ENCODE data around the gene ENPP3.

- TF ChIP-seq PATZ1 (CRISPR knock-in tag; IDR thresholded peaks at IDR 0.05) = no peak
- no peak for TF ChIP-seq ZNF510 (CRISPR knock-in tag; IDR thresholded peaks at IDR 0.05; ENCODE audit: low read depth)
- TF ChIP-seq, protein P1, sequence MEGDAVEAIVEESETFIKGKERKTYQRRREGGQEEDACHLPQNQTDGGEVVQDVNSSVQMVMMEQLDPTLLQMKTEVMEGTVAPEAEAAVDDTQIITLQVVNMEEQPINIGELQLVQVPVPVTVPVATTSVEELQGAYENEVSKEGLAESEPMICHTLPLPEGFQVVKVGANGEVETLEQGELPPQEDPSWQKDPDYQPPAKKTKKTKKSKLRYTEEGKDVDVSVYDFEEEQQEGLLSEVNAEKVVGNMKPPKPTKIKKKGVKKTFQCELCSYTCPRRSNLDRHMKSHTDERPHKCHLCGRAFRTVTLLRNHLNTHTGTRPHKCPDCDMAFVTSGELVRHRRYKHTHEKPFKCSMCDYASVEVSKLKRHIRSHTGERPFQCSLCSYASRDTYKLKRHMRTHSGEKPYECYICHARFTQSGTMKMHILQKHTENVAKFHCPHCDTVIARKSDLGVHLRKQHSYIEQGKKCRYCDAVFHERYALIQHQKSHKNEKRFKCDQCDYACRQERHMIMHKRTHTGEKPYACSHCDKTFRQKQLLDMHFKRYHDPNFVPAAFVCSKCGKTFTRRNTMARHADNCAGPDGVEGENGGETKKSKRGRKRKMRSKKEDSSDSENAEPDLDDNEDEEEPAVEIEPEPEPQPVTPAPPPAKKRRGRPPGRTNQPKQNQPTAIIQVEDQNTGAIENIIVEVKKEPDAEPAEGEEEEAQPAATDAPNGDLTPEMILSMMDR (CRISPR knock-in tag; IDR thresholded peaks at IDR 0.05) = no peak
- no peak for TF ChIP-seq KDM5B (CRISPR knock-in tag; IDR thresholded peaks at IDR 0.05; ENCODE audit: borderline replicate concordance)
- no peak for TF ChIP-seq CHD2 (IDR thresholded peaks at IDR 0.05; ENCODE audit: low read depth, low read length)
- TF ChIP-seq EZH2 (conservative IDR thresholded peaks at IDR 0.05; ENCODE audit: low read depth, low read length) = no peak
- TF ChIP-seq CBX5 (CRISPR knock-in tag; IDR thresholded peaks at IDR 0.05; ENCODE audit: borderline replicate concordance) = no peak
- TF ChIP-seq ZNF224 (CRISPR knock-in tag; IDR thresholded peaks at IDR 0.05) = no peak
- TF ChIP-seq ZNF670 (CRISPR knock-in tag; IDR thresholded peaks at IDR 0.05; ENCODE audit: borderline replicate concordance) = no peak
- TF ChIP-seq CBFB (CRISPR knock-in tag; IDR thresholded peaks at IDR 0.05) = no peak
- no peak for TF ChIP-seq FOXA3 (CRISPR knock-in tag; IDR thresholded peaks at IDR 0.05)
- TF ChIP-seq ZFP36L2 (CRISPR knock-in tag; IDR thresholded peaks at IDR 0.05) = no peak
- TF ChIP-seq TCF7 (IDR thresholded peaks at IDR 0.05; ENCODE audit: low read depth) = no peak
Observed at GRCh38 chr6:131658287-131658686, 21.2 kb downstream of the ENPP3 start.
